ENCODE data around the gene CEACAM20. TPM values are rescaled to one million over a fixed set of nuclear protein-coding genes. Genes with fewer than 3 reads are reported as not detected.

Gene CEACAM20
- total RNA-seq, 2 donors from 2014 or later: 0.85 TPM; not detected in 1

Other genes with a start within 250 kb of the CEACAM20 start
- 1 to 10 TPM; 3.1 to 5.4 TPM for gene ZNF235, start 224.7 kb downstream of the CEACAM20 start, total RNA-seq
- 1 to 10 TPM; 3.0 to 4.4 TPM for gene ZNF112, start 173.0 kb downstream of the CEACAM20 start, total RNA-seq
- 1 to 10 TPM; 1.4 to 1.9 TPM for gene ZNF285, start 128.1 kb downstream of the CEACAM20 start, total RNA-seq
- gene ZNF229, start 81.2 kb downstream of the CEACAM20 start, total RNA-seq: 1 to 10 TPM; 1.2 to 2.2 TPM
- gene ZNF180, start 29.2 kb downstream of the CEACAM20 start, total RNA-seq: 1 to 10 TPM; 6.4 to 7.3 TPM
- not detected for gene IGSF23, start 83.9 kb upstream of the CEACAM20 start, total RNA-seq
- gene PVR, start 114.2 kb upstream of the CEACAM20 start, total RNA-seq: 10 to 100 TPM; 44.7 to 54.6 TPM
- 1 to 10 TPM; 5.3 to 6.1 TPM for gene CEACAM19, start 141.8 kb upstream of the CEACAM20 start, total RNA-seq
- under 1 TPM in 1 of 2 donors, not detected in 1; 0.52 TPM for gene CEACAM16, start 169.5 kb upstream of the CEACAM20 start, total RNA-seq
- 10 to 100 TPM; 76.4 to 99.5 TPM for gene BCL3, start 219.0 kb upstream of the CEACAM20 start, total RNA-seq
- gene CBLC, start 248.2 kb upstream of the CEACAM20 start, total RNA-seq: 10 to 100 TPM; 65.6 to 78.0 TPM

Measured in colonic mucosa (tissue), 2 donors.